GM08714 (cell line): ENCODE measurements around the gene KCNJ9.
A peak's percentile ranks its signal among the peaks of the same experiment; 100 is the strongest.
"Not testable (repeated sequence)": the region's sequence is repeated elsewhere in the genome, so short reads cannot be mapped to it uniquely, and the experiment has no call there.

ENCODE experiments used
- H3K4me3 ChIP-seq: fragments of 200-500 bp; sonication (Bioruptor generic); 2 replicates; pipeline ENCODE4 v1.5.1; 2014; ENCODE audit warnings: mild to moderate bottlenecking, low read length, inconsistent platforms
- ZNF274 ChIP-seq: IDR thresholded peaks from 2 replicates; pipeline ENCODE4 v1.6.1; 2012; ENCODE audit warnings: mild to moderate bottlenecking, low read depth, low read length

KCNJ9 gene

GRCh38 chr1:160098852-160099561 is 17.7 kb downstream of the KCNJ9 start:
- peak overlapping the region; percentile 59; the same call in 1 of the 2 replicates for H3K4me3 ChIP-seq
- no peak for TF ChIP-seq ZNF274

- TF ChIP-seq ZNF274, result no peak
- no peak overlapping the region for H3K4me3 ChIP-seq
Observed at GRCh38 chr1:160099716-160100375, 18.5 kb downstream of the KCNJ9 start.

GRCh38 chr1:160101037-160101716 is 19.8 kb downstream of the KCNJ9 start:
- TF ChIP-seq ZNF274, result no peak
- no peak overlapping the region for H3K4me3 ChIP-seq

- no peak overlapping the region for H3K4me3 ChIP-seq
- no peak for TF ChIP-seq ZNF274
Observed at GRCh38 chr1:160101717-160102522, 20.6 kb downstream of the KCNJ9 start.

- no peak for TF ChIP-seq ZNF274
- H3K4me3 ChIP-seq, result no peak overlapping the region
Observed at GRCh38 chr1:160103658-160104408, 22.5 kb downstream of the KCNJ9 start.

GRCh38 chr1:160104486-160104885 is 23.1 kb downstream of the KCNJ9 start:
- TF ChIP-seq ZNF274, result no peak
- no peak overlapping the region for H3K4me3 ChIP-seq

- no peak for TF ChIP-seq ZNF274
Observed at GRCh38 chr1:160105155-160105554, 23.8 kb downstream of the KCNJ9 start.

GRCh38 chr1:160107512-160107911 is 26.2 kb downstream of the KCNJ9 start:
- no peak for TF ChIP-seq ZNF274
- no peak overlapping the region for H3K4me3 ChIP-seq

More at GRCh38 chr1:160105155-160105554, 23.8 kb downstream of the KCNJ9 start:
- H3K4me3 ChIP-seq, result no peak overlapping the region

- no peak overlapping the region for H3K4me3 ChIP-seq
- TF ChIP-seq ZNF274, result no peak
Observed at GRCh38 chr1:160108888-160109662, 27.7 kb downstream of the KCNJ9 start.

GRCh38 chr1:160109686-160110085 is 28.3 kb downstream of the KCNJ9 start:
- TF ChIP-seq ZNF274, result no peak

GRCh38 chr1:160111462-160111861 is 30.1 kb downstream of the KCNJ9 start:
- H3K4me3 ChIP-seq, result not testable (repeated sequence)

More at GRCh38 chr1:160109686-160110085, 28.3 kb downstream of the KCNJ9 start:
- no peak overlapping the region for H3K4me3 ChIP-seq

- TF ChIP-seq ZNF274, result no peak
- H3K4me3 ChIP-seq, result no peak overlapping the region
Observed at GRCh38 chr1:160112357-160112756, 31.0 kb downstream of the KCNJ9 start.

- no peak overlapping the region for H3K4me3 ChIP-seq
- no peak for TF ChIP-seq ZNF274
Observed at GRCh38 chr1:160113407-160113806, 32.1 kb downstream of the KCNJ9 start.
